Measurements from ENCODE around the gene SUFU.
A peak's percentile ranks its signal among the peaks of the same experiment; 100 is the strongest.

SUFU gene

GRCh38 chr10:102643336-102644065, 139.7 kb downstream of the SUFU start:
- peak; percentile 27 for DNase-seq

GRCh38 chr10:102644066-102644645, 140.4 kb downstream of the SUFU start, which contains the start of gene TRIM8:
TRIM8 (plus strand) TSS chr10:102644479; CDS start chr10:102644618, 139 bp downstream.
- DNase-seq: peak; percentile 18

- DNase-seq: peak; percentile 68
Measured at GRCh38 chr10:102644646-102645387, 141.0 kb downstream of the SUFU start.

- no peak for DNase-seq
Measured at GRCh38 chr10:102645388-102645740, 141.6 kb downstream of the SUFU start.

- DNase-seq: no peak
Measured at GRCh38 chr10:102645741-102646609, 142.2 kb downstream of the SUFU start.

GRCh38 chr10:102646610-102647442, 143.1 kb downstream of the SUFU start:
- no peak for DNase-seq

- DNase-seq: no peak
Measured at GRCh38 chr10:102647443-102648268, 143.9 kb downstream of the SUFU start.

- no peak for DNase-seq
Measured at GRCh38 chr10:102648269-102648888, 144.6 kb downstream of the SUFU start.

GRCh38 chr10:102648889-102649796, 145.4 kb downstream of the SUFU start:
- no peak for DNase-seq

- DNase-seq: no peak
Measured at GRCh38 chr10:102649797-102650654, 146.3 kb downstream of the SUFU start.

GRCh38 chr10:102650655-102651454, 147.1 kb downstream of the SUFU start:
- DNase-seq: no peak

GRCh38 chr10:102651455-102652169, 147.8 kb downstream of the SUFU start:
- no peak for DNase-seq

GRCh38 chr10:102652170-102652916, 148.6 kb downstream of the SUFU start:
- no peak for DNase-seq

GRCh38 chr10:102653060-102653459, 149.3 kb downstream of the SUFU start:
- DNase-seq: no peak

GRCh38 chr10:102654566-102654965, 150.8 kb downstream of the SUFU start:
- DNase-seq: no peak

GRCh38 chr10:102654969-102655368, 151.2 kb downstream of the SUFU start:
- DNase-seq: no peak

Measured in NCI-H2171 (cell line).